ENCODE measurements around the gene HDAC11. TPM values are rescaled to one million over a fixed set of nuclear protein-coding genes. Genes with fewer than 3 reads are reported as not detected.

Gene HDAC11
- total RNA-seq, 2 experiments from 2014 or later: 0.74 to 1.1 TPM

GRCh38 chr3:13460341-13460736 lies 19.8 kb upstream of the HDAC11 start:
- H3K4me2 ChIP-seq (ENCODE audit: low read length): no peak overlapping the region
- no peaks in the 10 kb centered on the region for H3K9me2 ChIP-seq (ENCODE audit: insufficient read depth, low read length)
- no peak for DNase-seq (ENCODE audit: low spot score)
- no peaks in the 10 kb centered on the region for H3K36me3 ChIP-seq (ENCODE audit: insufficient read depth, low read length)
- H3K27ac ChIP-seq (ENCODE audit: low read depth, low read length, poor library complexity, severe bottlenecking): no peak overlapping the region
- H3K4me3 ChIP-seq (ENCODE audit: low read depth, low read length, poor library complexity, severe bottlenecking): no peak overlapping the region
- H3K4me1 ChIP-seq (ENCODE audit: insufficient read depth, low read length, poor library complexity, severe bottlenecking): peaks cover 6% of the 10 kb centered on the region
- no peaks in the 10 kb centered on the region for H3K9me3 ChIP-seq (ENCODE audit: low read length)
- no TSS peak for BruUV-seq (replicated peaks)
- CTCF ChIA-PET (ENCODE audit: unreplicated experiment): interaction anchor here (1.1 to 1.5 kb wide), 4 partner anchors 8 to 369 kb away, joined by 3 to 6 read pairs (median 4); partner anchors contain the start of gene HDAC11
- intact Hi-C loops (cut with micrococcal nuclease; ENCODE audit: unreplicated experiment): no loop called here
- no peaks in the 10 kb centered on the region for H3K79me2 ChIP-seq (ENCODE audit: insufficient read depth, low read depth, low read length)
- no peaks in the 10 kb centered on the region for H4K20me1 ChIP-seq (ENCODE audit: insufficient read depth, low read length)
- H2AFZ ChIP-seq (ENCODE audit: low read length): no peak overlapping the region
- POLR2A ChIA-PET: no interaction called here
- TF ChIP-seq CTCF (conservative IDR thresholded peaks at IDR 0.05; ENCODE audit: low read length) (no peak), EZH2phosphoT487 (IDR thresholded peaks at IDR 0.05; ENCODE audit: borderline replicate concordance, low read depth, low read length) (no peak)

- TF ChIP-seq CTCF (conservative IDR thresholded peaks at IDR 0.05; ENCODE audit: low read length) (peak; percentile 99), EZH2phosphoT487 (IDR thresholded peaks at IDR 0.05; ENCODE audit: borderline replicate concordance, low read depth, low read length) (no peak)
- POLR2A ChIA-PET: interaction anchor here (0.5 kb wide), 1 partner anchor 112 kb away, joined by 5 read pairs; no protein-coding TSS in a partner anchor
- Histone ChIP-seq H3K9me3 (ENCODE audit: low read length) (no peaks in the 10 kb centered on the region), H3K4me2 (ENCODE audit: low read length) (no peak overlapping the region), H3K79me2 (ENCODE audit: insufficient read depth, low read depth, low read length) (no peaks in the 10 kb centered on the region), H3K4me1 (ENCODE audit: insufficient read depth, low read length, poor library complexity, severe bottlenecking) (peaks cover 6% of the 10 kb centered on the region), H4K20me1 (ENCODE audit: insufficient read depth, low read length) (no peaks in the 10 kb centered on the region), H3K27ac (ENCODE audit: low read depth, low read length, poor library complexity, severe bottlenecking) (no peak overlapping the region), H3K4me3 (ENCODE audit: low read depth, low read length, poor library complexity, severe bottlenecking) (no peak overlapping the region), H3K9me2 (ENCODE audit: insufficient read depth, low read length) (no peaks in the 10 kb centered on the region), H2AFZ (ENCODE audit: low read length) (peak overlapping the region; percentile 42; the same call in 1 of the 2 replicates), H3K36me3 (ENCODE audit: insufficient read depth, low read length) (no peaks in the 10 kb centered on the region)
- peak; percentile 91 for DNase-seq (ENCODE audit: low spot score)
- CTCF ChIA-PET (ENCODE audit: unreplicated experiment): interaction anchor here (1.1 to 1.5 kb wide), 4 partner anchors 9 to 370 kb away, joined by 3 to 6 read pairs (median 4); partner anchors contain the start of gene HDAC11
- intact Hi-C loops (cut with micrococcal nuclease; ENCODE audit: unreplicated experiment): loop anchor here (1.0 kb wide), 2 partner anchors 159 to 369 kb away; no protein-coding TSS in a partner anchor
- no TSS peak for BruUV-seq (replicated peaks)
These were observed 18.7 kb upstream of the HDAC11 start for GRCh38 chr3:13461169-13462124.

Measured in OCI-LY7 (cell line).